Measurements from ENCODE around the gene MAMDC4. TPM values are rescaled to one million over a fixed set of nuclear protein-coding genes. Genes with fewer than 3 reads are reported as not detected.
"Not testable (repeated sequence)": the region's sequence is repeated elsewhere in the genome, so short reads cannot be mapped to it uniquely, and the experiment has no call there.

Gene MAMDC4
- total and polyA plus RNA-seq, 2 experiments from 2014 or later: 8.5 to 12.7 TPM

DNA sequence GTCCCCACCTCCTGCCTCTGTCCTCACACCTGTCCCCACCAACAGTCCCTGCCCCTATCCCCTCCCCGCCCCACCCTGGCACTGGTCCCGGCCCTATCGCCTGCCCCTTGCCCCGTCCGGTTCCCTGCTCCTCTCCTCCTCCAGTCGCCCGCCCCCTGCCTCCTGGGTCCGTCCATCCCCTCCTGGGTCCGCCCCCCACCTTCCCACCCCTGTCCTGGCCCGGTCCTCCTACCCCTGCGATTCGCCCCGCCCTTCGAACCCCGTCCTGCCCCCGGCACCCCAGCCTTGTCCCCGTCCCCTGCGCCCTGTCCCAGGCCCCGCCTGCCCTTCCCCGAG, 13.6 kb downstream of the MAMDC4 start:
- peak; percentile 53 for DNase-seq (ENCODE audit: low spot score)
- TF ChIP-seq EZH2 (IDR thresholded peaks at IDR 0.05; ENCODE audit: borderline replicate concordance): no peak
- no peak for TF ChIP-seq EZH2phosphoT487 (IDR thresholded peaks at IDR 0.05; ENCODE audit: low read depth, severe bottlenecking, unreplicated experiment)
- Histone ChIP-seq H2AFZ (peak overlapping the region; percentile 82), H3K27ac (peak overlapping the region; percentile 99), H3K27me3 (no peaks in the 10 kb centered on the region), H3K36me3 (replicated peaks; ENCODE audit: insufficient read depth, low read depth) (no peaks in the 10 kb centered on the region), H3K79me2 (peaks cover 40% of the 10 kb centered on the region), H3K9me2 (replicated peaks; ENCODE audit: insufficient read depth) (no peaks in the 10 kb centered on the region), H3K4me3 (peak overlapping the region; percentile 93), H3K4me1 (ENCODE audit: insufficient read depth) (peaks cover 12% of the 10 kb centered on the region), H3K4me2 (peak overlapping the region; percentile 97), H3K9me3 (ENCODE audit: low read depth) (peaks cover 5% of the 10 kb centered on the region), H4K20me1 (ENCODE audit: insufficient read depth, poor library complexity, severe bottlenecking) (peaks cover 14% of the 10 kb centered on the region)
- WGBS (ENCODE audit: low lambda C conversion rate, missing lambda C conversion rate): no CpG with 5 or more reads among the region's 20 CpGs

GRCh38 chr9:136866898-136867421, 14.8 kb downstream of the MAMDC4 start:
- Histone ChIP-seq H3K27ac (peak overlapping the region; percentile 79), H3K4me2 (peak overlapping the region; percentile 90), H2AFZ (peak overlapping the region; percentile 36), H3K4me1 (ENCODE audit: insufficient read depth) (peaks cover 12% of the 10 kb centered on the region), H3K79me2 (peaks cover 40% of the 10 kb centered on the region), H3K4me3 (peak overlapping the region; percentile 58), H4K20me1 (ENCODE audit: insufficient read depth, poor library complexity, severe bottlenecking) (peaks cover 14% of the 10 kb centered on the region)
- H3K27me3 ChIP-seq; H3K36me3 ChIP-seq (replicated peaks; ENCODE audit: insufficient read depth, low read depth); H3K9me2 ChIP-seq (replicated peaks; ENCODE audit: insufficient read depth); DNase-seq (ENCODE audit: low spot score); H3K9me3 ChIP-seq (ENCODE audit: low read depth): not testable (repeated sequence)
- WGBS (ENCODE audit: low lambda C conversion rate, missing lambda C conversion rate): 92% methylated on average over 29 of the region's 29 CpGs

- Histone ChIP-seq H3K27ac (no peak overlapping the region), H3K4me3 (no peak overlapping the region), H3K4me2 (peak overlapping the region; percentile 90), H4K20me1 (ENCODE audit: insufficient read depth, poor library complexity, severe bottlenecking) (peaks cover 14% of the 10 kb centered on the region), H3K79me2 (peaks cover 40% of the 10 kb centered on the region), H2AFZ (no peak overlapping the region), H3K27me3 (no peaks in the 10 kb centered on the region), H3K9me3 (ENCODE audit: low read depth) (peaks cover 5% of the 10 kb centered on the region), H3K36me3 (replicated peaks; ENCODE audit: insufficient read depth, low read depth) (no peaks in the 10 kb centered on the region), H3K9me2 (replicated peaks; ENCODE audit: insufficient read depth) (no peaks in the 10 kb centered on the region), H3K4me1 (ENCODE audit: insufficient read depth) (peaks cover 12% of the 10 kb centered on the region)
- 99% methylated on average over 18 of the region's 18 CpGs for WGBS (ENCODE audit: low lambda C conversion rate, missing lambda C conversion rate)
- TF ChIP-seq EZH2phosphoT487 (IDR thresholded peaks at IDR 0.05; ENCODE audit: low read depth, severe bottlenecking, unreplicated experiment) (no peak), EZH2 (IDR thresholded peaks at IDR 0.05; ENCODE audit: borderline replicate concordance) (no peak), CTCF (IDR thresholded peaks at IDR 0.05; ENCODE audit: poor library complexity) (no peak)
- no peak for DNase-seq (ENCODE audit: low spot score)
These were observed 15.3 kb downstream of the MAMDC4 start for GRCh38 chr9:136867480-136867879.

- WGBS (ENCODE audit: low lambda C conversion rate, missing lambda C conversion rate): 98% methylated on average over 18 of the region's 18 CpGs
These were observed 15.8 kb downstream of the MAMDC4 start for GRCh38 chr9:136867917-136868316.

More at GRCh38 chr9:136867917-136868316, 15.8 kb downstream of the MAMDC4 start:
- H3K27me3 ChIP-seq: no peaks in the 10 kb centered on the region
- no peaks in the 10 kb centered on the region for H3K9me2 ChIP-seq (replicated peaks; ENCODE audit: insufficient read depth)
- H2AFZ ChIP-seq: no peak overlapping the region
- H3K4me2 ChIP-seq: no peak overlapping the region
- peaks cover 5% of the 10 kb centered on the region for H3K9me3 ChIP-seq (ENCODE audit: low read depth)
- H3K27ac ChIP-seq: no peak overlapping the region
- no peak for TF ChIP-seq EZH2 (IDR thresholded peaks at IDR 0.05; ENCODE audit: borderline replicate concordance)
- no peak for TF ChIP-seq EZH2phosphoT487 (IDR thresholded peaks at IDR 0.05; ENCODE audit: low read depth, severe bottlenecking, unreplicated experiment)
- TF ChIP-seq CTCF (IDR thresholded peaks at IDR 0.05; ENCODE audit: poor library complexity): no peak
- peaks cover 14% of the 10 kb centered on the region for H4K20me1 ChIP-seq (ENCODE audit: insufficient read depth, poor library complexity, severe bottlenecking)
- H3K4me3 ChIP-seq: no peak overlapping the region
- H3K79me2 ChIP-seq: peaks cover 40% of the 10 kb centered on the region
- no peaks in the 10 kb centered on the region for H3K36me3 ChIP-seq (replicated peaks; ENCODE audit: insufficient read depth, low read depth)
- no peak for DNase-seq (ENCODE audit: low spot score)
- peaks cover 12% of the 10 kb centered on the region for H3K4me1 ChIP-seq (ENCODE audit: insufficient read depth)
